Measurements from ENCODE around the gene ECE1.

ECE1 gene

DNA sequence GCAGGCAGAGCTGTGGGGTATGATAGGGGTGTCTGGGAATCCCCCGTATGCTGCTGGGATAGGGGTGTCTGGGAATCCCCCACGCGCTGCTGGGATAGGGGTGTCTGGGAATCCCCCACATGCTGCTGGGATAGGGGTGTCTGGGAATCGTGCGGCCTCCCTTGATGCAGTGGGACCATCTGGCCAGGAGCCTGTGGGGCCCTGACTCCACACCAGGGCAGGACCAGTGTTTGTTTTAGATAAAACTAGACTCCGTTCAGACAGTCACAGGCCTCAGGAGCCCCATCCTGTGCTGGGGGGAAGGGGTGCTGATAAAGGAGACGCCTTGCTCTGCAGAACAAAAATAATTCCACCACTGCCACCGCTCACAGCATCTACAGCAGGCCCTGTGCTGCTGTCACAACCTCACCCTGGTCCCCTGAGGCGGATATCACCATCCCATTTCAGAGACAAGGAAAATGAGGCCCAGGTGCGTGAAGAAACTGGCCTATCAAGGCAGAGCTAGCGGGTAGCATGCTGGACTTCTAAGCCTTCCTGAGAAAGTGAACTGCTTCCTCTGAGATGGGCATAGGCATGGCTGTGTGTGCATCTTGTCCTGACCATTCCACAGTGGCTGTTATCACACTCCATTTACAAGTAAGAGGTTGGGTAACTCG, 24.0 kb downstream of the ECE1 start:
- no peak for DNase-seq

GRCh38 chr1:21265644-21266043, 24.6 kb downstream of the ECE1 start:
- no peak for DNase-seq

- DNase-seq: no peak
Measured at GRCh38 chr1:21264898-21265297, 25.4 kb downstream of the ECE1 start.

- DNase-seq: no peak
Measured at GRCh38 chr1:21263653-21264225, 26.5 kb downstream of the ECE1 start.

DNA sequence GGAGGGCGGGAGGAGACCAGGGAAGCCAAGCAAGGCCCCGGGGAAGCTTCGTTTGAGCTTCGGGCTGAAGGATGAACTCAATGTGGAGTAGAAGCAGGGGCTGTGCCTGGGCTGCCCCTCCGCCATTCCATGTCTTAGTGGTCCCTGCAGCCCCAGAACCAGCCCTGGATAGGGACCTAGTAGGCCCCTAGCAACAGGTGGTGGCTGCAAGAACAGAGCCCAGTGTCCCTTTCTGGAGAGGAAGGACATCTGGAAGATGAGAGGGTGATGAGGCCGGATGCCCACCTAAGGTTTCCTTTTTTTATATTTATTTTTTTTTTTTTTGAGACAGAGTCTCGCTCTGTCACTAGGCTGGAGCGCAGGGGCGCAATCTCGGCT, 27.2 kb downstream of the ECE1 start:
- DNase-seq: no peak

DNA sequence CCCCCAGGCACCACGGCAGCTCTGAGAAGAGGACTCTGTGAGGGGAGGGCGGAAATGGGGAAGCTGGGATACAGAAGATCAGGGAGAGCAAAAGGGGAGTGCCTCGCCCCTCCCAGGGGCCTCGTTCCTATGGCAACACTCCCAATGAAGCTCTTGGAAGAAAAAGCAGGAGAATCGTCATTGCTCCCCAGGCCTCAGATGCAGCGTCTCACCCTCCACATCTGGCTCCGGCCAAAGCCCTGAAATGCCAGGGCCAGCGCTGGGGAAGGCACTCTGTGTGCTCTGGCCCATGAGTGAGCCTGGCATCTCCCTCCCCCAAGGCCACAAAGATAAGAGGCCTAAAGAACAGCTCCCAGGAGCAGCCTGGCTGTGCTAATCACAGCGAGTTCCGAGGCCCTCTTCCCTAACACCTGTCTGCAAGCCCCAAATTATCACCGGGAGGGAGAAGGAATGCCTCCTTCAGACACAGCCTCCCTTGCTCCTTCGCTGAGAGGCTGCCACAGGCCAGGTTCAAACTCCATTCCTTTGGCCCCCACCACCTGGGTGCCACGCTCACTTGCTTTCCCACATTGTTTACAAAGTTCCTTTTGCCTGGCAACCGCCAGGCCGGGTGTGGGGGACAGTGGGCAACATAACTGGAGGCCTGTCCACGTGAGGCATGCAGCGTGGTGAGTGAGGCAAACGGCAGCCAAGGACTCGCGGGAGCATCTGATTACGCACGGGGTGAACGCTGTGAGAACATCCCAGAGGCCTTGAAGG, 27.8 kb downstream of the ECE1 start:
- DNase-seq: peak in 1 of 2 donors; percentile 23

DNA sequence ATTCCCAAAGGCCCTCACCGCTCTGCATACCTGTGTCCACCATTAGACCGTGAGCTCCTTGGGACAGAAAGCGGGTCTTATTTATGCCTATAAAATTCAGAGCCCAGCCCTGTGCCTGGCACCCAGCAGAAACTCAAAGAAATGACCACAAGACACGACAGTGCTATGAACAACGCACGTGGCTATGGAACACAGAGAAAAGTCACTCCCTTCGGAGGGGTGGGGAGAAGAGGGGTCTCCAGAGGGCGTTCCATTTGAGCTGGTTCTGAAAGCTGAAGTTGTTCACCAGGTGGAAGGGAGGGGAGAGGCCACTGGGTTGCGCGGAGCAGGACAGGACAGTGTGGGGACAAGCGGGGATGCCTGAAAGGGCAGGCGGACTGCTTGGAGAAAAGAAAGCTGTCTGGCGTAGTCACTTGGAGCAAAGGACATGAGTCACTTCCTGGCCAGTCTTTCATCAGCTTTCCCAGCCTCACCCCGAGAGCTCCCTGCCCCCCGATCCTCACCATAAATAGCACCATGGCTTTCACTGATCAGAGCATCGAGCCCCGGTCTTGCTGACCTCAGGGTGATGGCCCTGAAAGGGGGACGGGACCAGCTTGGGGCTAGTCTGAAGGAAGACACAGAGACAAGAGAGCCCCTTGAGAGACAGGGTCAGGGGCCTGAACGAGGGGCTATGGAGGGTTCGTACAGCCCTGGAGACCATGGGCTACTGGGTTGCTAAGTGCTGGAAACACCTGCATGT, 28.5 kb downstream of the ECE1 start:
- DNase-seq: peak; percentile 78 to 84

GRCh38 chr1:21260405-21261125, 29.7 kb downstream of the ECE1 start:
- no peak for DNase-seq

DNA sequence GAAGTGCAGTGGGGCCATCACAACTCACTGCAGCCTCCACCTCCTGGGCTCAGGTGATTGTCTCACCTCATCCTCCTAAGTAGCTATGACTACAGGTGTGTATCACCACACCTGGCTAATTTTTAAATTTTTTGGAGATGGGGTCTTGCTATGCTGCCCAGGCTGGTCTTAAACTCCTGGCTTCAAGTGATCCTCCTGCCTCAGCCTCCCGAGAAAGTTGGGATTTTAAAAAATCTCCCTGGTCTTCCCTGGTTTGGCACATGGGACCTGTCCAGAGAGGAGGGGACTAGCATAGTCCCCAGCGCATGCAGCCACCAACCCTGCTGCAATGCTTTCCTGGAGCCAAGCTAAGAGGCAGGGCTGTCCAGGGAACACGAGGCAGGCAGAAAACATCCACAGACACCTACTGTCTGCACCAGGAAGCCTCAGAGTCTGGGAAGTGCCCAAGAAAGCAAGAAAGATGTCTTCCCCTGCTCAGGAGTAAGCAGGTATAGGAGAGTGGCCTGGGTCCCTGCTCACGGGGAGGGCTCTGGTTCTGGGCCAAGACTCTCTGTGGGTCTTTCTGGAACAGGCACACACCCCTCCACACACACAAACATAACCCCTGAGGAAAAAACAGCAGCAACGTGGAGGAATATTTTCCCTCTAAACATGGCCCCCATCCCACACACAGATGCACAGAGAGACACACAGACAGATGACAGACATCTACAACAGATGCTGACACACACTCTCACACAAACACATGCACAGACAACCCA, 30.8 kb downstream of the ECE1 start:
- DNase-seq: no peak

GRCh38 chr1:21258331-21259134, 31.7 kb downstream of the ECE1 start:
- DNase-seq: no peak

DNA sequence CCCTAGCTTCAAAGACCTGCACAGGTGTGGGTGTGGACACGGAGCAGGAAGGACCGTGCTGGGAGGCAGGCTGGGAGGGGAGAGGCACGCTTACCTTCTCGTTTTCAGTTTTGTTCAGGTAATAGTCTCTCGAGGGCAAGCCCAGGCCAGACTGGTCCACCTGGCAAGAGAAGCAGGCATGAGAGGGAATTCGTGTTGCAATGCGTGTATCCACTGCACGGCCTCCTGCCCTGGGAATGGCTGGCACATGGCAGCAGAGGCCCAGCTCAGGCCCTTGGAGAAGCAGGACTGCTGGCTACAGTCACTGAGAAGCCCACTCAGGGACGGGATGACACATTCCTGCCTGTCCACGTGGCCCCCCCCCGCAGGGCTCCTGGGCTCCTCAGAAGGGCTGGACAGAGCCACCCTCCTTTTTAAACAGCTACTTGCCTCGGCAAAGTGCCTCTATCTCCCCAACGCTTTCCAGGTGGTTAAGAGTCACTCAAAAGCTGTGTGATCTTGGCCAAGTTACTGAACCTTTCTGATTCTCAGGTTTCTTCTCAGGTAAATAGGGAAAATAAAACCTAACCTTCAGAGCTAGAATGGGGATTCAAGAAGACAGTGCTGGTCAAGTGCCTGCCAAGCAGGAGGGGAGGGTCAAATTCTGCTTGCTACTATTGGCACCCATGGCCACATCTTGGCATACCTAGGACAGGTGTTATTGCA, 32.7 kb downstream of the ECE1 start:
- no peak for DNase-seq

DNA sequence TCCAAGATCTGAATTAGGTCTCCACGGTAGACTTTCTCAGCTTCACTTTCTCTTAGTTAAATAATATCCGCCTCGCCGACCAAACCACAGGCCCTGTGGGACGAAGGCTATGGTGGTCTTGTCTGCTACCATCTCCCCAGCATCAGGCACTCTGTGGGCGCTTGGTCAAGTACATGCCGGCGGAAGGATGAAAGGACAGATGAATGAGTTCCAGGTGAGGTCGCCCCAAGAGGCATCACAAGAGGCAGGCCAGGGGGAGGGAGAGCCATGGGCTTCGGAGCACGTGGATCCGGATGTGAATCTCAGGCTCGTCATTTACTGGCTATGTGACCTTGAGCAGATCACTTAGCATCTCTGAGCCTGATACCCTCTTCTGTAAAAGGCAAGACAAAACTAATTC, 33.5 kb downstream of the ECE1 start:
- DNase-seq: no peak

GRCh38 chr1:21255943-21256320, 34.3 kb downstream of the ECE1 start:
- DNase-seq: no peak

DNA sequence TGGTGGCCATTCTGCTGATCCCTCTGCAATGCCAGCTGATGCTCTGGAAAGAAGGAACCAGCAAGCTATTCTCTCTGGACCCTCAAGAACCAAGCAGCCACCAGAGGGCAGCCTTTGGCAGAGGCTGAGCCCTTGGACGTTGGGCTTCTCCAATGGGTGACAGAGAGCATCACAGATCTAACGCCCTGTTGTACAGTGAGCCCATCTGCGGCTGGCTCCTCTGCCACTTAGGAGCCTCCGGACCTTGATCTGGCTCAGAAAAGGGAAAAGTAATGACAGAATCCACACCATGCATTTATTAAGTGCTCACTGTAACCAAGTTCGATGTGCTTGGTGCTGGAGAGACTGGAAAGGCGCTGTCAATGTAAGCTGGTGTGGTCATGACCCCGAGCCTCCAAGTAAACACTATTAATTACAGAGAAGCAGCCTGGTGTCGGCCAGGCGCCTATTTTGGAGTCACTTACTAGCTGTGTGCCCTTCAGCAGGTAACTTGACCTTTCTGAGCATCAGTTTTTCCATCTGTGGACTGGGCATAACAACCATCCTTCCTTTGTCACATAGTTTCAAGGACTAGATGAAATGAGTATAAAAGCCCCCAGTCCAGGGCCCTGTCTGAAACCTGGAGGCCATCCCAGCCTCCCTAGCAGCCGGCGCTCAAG, 34.9 kb downstream of the ECE1 start:
- peak; percentile 78 to 99 for DNase-seq

DNA sequence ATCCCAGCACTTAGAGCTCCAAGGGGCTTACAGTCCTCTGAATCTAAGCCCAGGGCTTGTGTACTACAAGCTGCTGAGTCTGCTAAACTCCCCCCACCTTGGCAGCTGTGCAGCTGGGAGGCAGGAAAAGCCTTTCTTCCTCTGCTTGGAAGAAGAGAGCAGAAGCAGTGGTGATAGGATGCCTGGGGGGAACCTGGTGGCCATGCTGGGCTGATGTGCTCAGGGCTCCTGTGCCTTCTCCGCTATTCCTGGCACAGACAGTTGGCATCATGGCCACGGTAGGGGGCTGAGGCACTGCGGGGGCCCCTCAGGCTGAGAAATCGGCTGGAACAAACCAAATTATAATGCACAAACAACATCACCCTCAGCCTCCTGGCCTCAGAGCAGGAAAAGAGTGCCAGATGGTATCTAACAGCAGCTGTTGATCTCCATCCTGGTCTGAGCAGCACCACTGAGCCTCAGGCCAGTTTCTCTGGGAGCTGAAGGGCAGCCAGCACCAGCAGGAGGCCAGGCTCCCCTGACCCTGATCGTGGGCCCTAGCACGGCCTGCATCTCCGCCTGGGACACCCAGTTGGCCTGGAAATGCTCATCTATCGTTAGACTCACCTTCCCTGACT, 35.8 kb downstream of the ECE1 start:
- no peak for DNase-seq

- DNase-seq: no peak
Measured at GRCh38 chr1:21251773-21252471, 38.3 kb downstream of the ECE1 start.

- DNase-seq: no peak
Measured at GRCh38 chr1:21249940-21250493, 40.2 kb downstream of the ECE1 start.

GRCh38 chr1:21247892-21248715, 42.2 kb downstream of the ECE1 start:
- no peak for DNase-seq
